ENCODE results near the gene TNNT1. TPM values are rescaled to one million over a fixed set of nuclear protein-coding genes. Genes with fewer than 3 reads are reported as not detected.
A peak's percentile ranks its signal among the peaks of the same experiment; 100 is the strongest.

The TNNT1 gene, protein sequence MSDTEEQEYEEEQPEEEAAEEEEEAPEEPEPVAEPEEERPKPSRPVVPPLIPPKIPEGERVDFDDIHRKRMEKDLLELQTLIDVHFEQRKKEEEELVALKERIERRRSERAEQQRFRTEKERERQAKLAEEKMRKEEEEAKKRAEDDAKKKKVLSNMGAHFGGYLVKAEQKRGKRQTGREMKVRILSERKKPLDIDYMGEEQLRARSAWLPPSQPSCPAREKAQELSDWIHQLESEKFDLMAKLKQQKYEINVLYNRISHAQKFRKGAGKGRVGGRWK
- 47.5 to 57.5 TPM (median 48.9 TPM) in 3 replicates for total RNA-seq

DNA sequence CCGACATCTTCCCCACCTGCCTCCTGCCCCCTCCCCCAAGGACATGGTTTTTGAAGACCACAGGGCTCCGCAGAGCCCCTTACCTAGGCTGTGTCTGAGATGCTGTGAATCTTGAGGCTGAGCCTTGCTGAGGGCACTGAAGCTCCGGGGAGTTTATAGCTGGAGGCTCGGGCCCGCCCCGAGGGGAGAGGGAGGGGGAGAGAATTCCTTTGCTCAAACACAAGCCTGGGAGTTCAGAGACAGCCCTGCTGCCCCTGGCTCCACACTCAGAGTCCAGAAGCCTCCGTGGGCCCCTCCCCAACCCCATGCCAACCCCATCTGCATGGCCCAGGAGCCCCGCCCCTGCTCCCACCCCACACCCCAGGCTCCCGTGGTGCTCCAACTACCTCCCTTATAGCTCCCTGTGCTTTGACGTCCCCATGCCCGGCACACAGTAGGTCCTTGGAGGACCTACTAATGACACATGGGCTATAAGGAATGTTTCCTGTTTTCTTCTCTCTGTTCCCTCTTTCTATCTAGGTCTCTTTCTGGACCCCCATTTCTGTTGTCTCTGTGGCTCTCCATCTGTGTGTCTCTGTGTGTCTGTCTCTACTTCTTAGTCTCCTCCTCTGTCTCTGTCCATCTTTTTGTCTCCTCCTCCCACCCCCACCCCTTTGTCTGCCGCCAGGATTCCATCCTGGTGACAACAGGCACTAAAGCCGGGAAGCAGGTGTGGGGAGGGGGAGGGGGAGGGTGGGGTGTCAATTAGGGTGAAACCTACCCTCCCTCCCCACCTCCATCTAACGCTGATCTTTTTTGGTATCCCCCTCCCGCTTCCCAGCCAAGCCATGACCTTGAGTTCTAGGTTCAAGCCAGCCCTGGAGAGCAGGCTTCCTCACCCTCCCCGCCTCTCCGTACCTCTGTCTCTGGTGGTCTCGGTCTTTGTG lies at the start of gene TNNT1:
TNNT1 (minus strand) TSS at position 129 of the 926 bp plus-strand sequence. CDS start 2,049 bp downstream, outside the sequence.
- Mint-ChIP-seq H3K4me1 (peaks cover 31% of the 10 kb centered on the region), H3K27ac (peak within 1 kb of the TSS; percentile 12), H3K4me3 (peak within 1 kb of the TSS; percentile 51), H3K36me3 (no peaks in the 10 kb centered on the region), H3K27me3 (ENCODE audit: low read depth) (peaks cover 66% of the 10 kb centered on the region), H3K9me3 (peaks cover 6% of the 10 kb centered on the region)
- TF ChIP-seq, protein P1, sequence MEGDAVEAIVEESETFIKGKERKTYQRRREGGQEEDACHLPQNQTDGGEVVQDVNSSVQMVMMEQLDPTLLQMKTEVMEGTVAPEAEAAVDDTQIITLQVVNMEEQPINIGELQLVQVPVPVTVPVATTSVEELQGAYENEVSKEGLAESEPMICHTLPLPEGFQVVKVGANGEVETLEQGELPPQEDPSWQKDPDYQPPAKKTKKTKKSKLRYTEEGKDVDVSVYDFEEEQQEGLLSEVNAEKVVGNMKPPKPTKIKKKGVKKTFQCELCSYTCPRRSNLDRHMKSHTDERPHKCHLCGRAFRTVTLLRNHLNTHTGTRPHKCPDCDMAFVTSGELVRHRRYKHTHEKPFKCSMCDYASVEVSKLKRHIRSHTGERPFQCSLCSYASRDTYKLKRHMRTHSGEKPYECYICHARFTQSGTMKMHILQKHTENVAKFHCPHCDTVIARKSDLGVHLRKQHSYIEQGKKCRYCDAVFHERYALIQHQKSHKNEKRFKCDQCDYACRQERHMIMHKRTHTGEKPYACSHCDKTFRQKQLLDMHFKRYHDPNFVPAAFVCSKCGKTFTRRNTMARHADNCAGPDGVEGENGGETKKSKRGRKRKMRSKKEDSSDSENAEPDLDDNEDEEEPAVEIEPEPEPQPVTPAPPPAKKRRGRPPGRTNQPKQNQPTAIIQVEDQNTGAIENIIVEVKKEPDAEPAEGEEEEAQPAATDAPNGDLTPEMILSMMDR (IDR thresholded peaks at IDR 0.05; ENCODE audit: unreplicated experiment), result no peak
- peak in 1 of 2 experiments; percentile 62 for DNase-seq (ENCODE audit: low spot score in 2 of 2, unreplicated experiment in 2 of 2)

DNA sequence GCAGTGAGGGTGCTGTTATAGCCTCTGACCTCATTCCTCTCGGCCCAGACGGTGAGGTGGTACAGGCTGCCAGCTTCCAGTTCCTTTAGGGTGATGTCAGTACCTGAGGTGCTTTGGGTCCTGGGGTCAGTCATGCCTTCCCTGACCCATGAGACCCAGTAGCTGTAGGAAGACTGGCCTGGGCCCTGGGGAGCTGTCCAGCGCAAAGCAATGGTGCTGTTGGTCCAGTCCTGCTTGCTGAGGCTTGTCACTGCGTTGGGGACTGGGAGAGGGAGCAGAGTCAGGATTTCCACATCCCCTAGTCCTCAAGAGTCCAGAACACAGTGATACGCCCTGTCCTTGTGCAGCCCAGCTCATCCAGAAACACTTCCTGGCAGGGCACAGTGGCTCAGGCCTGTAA lies 49.6 kb upstream of the TNNT1 start:
- Mint-ChIP-seq H3K27ac (no peak overlapping the region), H3K9me3 (no peaks in the 10 kb centered on the region), H3K27me3 (ENCODE audit: low read depth) (peaks cover 15% of the 10 kb centered on the region), H3K36me3 (peaks cover 13% of the 10 kb centered on the region), H3K4me1 (no peaks in the 10 kb centered on the region), H3K4me3 (no peak overlapping the region)
- TF ChIP-seq, protein P1 (IDR thresholded peaks at IDR 0.05; ENCODE audit: unreplicated experiment), result no peak
- no peak for DNase-seq (ENCODE audit: low spot score in 2 of 2, unreplicated experiment in 2 of 2)

DNA sequence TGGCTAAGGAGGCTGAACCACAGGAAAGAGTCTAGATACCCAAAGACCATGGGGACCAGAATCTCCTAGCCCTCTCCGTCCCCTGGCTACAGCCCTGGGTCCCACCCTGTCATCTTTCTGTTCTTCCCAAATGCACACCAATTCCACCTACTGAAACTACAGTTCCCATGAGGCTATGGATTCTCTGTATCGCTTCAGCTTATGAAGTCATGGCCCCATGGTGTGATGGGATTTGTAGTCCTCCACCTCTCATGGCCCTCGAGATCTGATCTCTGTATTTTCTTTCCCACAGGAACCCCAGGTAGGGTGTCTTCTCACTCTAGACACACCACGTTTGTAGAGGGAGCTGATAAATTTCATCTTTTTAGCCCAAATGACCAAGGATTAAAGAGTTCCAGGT lies 48.5 kb upstream of the TNNT1 start:
- Mint-ChIP-seq H3K27me3 (ENCODE audit: low read depth) (peaks cover 18% of the 10 kb centered on the region), H3K36me3 (peaks cover 12% of the 10 kb centered on the region), H3K9me3 (no peaks in the 10 kb centered on the region), H3K4me1 (no peaks in the 10 kb centered on the region), H3K27ac (no peak overlapping the region), H3K4me3 (no peak overlapping the region)
- no peak for DNase-seq (ENCODE audit: low spot score in 2 of 2, unreplicated experiment in 2 of 2)
- TF ChIP-seq, protein P1 (IDR thresholded peaks at IDR 0.05; ENCODE audit: unreplicated experiment), result no peak

DNA sequence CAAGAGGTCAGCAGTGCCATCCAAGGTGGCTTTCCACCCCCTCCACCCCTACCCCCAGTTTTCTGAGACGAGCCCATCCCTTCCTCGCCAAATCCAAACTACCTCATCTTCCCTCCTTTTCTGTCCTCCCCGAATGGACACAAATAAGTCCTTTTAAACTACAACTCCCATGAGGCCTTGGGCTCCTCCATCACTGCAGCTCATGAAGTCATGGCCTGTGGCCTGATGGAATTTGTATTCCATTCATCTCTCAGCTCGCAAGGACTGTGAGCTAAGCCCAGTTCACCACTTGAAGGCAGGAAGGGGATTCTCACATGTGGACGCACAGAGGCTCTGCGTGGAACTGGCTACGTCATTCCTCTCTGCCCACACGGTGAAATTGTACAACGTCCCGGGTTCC lies 47.8 kb upstream of the TNNT1 start:
- no peak overlapping the region for H3K4me3 Mint-ChIP-seq
- H3K27me3 Mint-ChIP-seq (ENCODE audit: low read depth), result peaks cover 19% of the 10 kb centered on the region
- no peaks in the 10 kb centered on the region for H3K4me1 Mint-ChIP-seq
- no peak for DNase-seq (ENCODE audit: low spot score in 2 of 2, unreplicated experiment in 2 of 2)
- TF ChIP-seq, protein P1 (IDR thresholded peaks at IDR 0.05; ENCODE audit: unreplicated experiment), result no peak
- no peaks in the 10 kb centered on the region for H3K9me3 Mint-ChIP-seq
- H3K27ac Mint-ChIP-seq, result no peak overlapping the region
- peaks cover 6% of the 10 kb centered on the region for H3K36me3 Mint-ChIP-seq

DNA sequence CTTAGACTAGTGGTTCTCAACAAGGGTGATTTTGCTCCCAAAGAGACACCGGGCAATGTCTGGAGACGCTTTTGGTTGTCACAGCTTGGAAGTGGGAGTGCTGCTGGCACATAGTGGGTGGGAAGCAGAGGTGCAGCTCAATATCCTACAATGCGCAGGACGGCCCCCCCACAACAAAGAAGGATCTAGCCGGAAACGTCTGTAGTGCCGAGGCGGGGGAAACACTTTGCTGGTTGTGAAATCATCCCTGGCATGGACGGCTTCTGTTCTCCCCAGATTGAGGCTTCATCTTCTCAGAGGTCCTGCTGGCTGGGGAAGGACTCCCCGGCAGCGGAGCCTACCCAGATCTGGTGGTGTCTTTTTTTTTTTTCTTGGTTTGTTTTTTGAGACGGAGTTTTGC lies 44.5 kb upstream of the TNNT1 start:
- Mint-ChIP-seq H3K9me3 (no peaks in the 10 kb centered on the region), H3K4me1 (no peaks in the 10 kb centered on the region), H3K4me3 (no peak overlapping the region), H3K36me3 (peaks cover 4% of the 10 kb centered on the region), H3K27me3 (ENCODE audit: low read depth) (peaks cover 19% of the 10 kb centered on the region), H3K27ac (no peak overlapping the region)
- DNase-seq (ENCODE audit: low spot score in 2 of 2, unreplicated experiment in 2 of 2), result no peak
- TF ChIP-seq, protein P1 (IDR thresholded peaks at IDR 0.05; ENCODE audit: unreplicated experiment), result no peak

Measured in mesothelial cell of epicardium (in vitro differentiated cells).